ENCODE data around the gene BRICD5. TPM values are rescaled to one million over a fixed set of nuclear protein-coding genes. Genes with fewer than 3 reads are reported as not detected.

BRICD5 gene
- total RNA-seq: 1.2 and 2.2 TPM in 2 replicates

DNA sequence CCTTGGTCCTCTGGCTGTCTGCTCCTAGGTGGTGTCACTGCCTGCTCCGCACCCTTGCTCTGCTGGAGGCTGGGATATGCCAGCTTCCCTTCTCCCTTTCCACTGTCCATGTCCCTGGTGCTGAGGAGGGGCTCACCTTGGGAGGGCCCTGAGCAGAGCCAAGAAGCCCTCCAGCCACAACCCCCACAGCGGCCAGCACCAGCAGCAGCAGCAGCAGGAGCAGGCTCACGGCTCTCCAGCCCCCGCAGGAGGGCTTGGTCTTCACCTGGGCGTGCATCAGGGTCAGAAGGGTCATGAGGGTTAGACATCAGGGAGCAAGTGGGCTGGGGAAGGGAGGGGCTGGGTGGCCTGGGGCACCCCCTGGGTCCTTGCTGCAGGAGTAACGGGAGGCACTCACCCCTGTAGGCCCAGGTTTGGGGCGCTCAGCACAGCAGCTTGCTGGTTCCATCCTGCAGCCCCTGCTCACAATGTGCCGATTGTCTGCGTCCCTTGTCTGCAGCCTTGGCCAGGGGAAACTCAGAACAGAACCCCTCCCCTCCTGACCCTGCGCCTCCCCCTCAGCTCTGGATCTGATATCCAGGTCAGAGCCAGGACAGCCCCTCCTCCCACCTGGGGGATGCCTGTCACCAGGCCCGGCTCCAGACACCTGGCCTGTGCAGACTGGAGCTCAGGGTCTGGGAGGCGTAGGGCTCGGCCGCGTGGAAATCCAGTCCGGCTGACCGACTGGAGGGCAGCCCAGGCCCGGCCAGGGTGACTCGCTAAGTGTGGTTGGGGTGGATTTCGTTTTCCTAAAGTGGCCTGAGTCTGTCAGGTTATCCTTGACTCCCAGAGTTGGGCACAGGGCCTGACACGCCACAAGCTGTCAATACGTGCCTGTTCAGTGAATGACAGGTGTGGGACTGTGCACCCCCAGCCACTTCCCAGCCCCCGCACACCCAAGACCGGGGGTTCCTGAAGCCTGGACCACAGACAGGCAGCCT is at the start of gene BRICD5:
BRICD5 (minus strand) TSS at position 478 of the 980 bp plus-strand sequence; CDS start at position 448, 30 bp downstream.

GRCh38 chr16:2251296-2252111 is 40.8 kb upstream of the BRICD5 start, which contains the start of gene ECI1:
TSS of gene ECI1 (minus strand) at chr16:2251587. CDS start at chr16:2251566, 21 bp downstream.

DNA sequence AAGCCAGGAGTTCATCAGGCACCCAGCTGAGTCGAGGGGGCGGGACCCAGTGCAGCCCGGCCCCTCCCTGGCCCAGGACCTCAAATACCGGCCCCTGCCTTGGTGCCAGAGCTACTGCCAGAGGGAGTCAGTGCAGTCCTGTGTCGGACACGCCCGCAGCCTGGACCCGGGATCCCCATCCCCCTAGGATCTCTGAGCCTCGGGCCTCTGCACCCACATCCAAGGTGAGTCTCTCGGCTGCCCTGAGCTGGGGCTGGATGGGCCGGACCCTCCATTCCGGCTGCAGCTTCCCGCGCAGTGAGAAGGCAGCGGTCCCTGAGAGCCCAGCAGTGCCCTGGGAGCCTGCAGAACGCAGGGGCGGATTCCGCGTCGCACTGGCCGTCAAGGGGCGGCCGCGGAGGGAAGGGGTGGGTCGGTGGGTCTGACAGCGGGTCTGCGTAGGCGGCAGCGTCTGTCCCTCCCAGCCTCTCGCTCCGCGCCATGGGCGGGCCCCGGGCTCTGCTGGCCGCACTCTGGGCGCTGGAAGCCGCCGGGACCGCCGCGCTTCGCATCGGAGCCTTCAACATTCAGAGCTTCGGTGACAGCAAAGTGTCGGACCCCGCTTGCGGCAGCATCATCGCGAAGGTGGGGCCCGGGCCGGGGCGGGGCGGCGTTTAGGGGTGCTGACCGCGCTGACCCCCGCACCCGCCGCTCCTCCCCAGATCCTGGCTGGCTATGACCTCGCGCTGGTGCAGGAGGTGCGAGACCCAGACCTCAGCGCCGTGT is 25.9 kb upstream of the BRICD5 start, which contains the start of gene DNASE1L2:
DNASE1L2 (plus strand) TSS at position 108 of the 765 bp plus-strand sequence; CDS start at position 481, 373 bp downstream.

GRCh38 chr16:2223221-2223941 is 12.7 kb upstream of the BRICD5 start, which contains the start of gene E4F1:
TSS of gene E4F1 (plus strand) at chr16:2223591. CDS start at chr16:2223614, 23 bp downstream.

GRCh38 chr16:2214719-2214968 is 4.0 kb upstream of the BRICD5 start, which contains the start of gene PGP:
TSS of gene PGP (minus strand) at chr16:2214840. CDS start at chr16:2214777, 63 bp downstream.

DNA sequence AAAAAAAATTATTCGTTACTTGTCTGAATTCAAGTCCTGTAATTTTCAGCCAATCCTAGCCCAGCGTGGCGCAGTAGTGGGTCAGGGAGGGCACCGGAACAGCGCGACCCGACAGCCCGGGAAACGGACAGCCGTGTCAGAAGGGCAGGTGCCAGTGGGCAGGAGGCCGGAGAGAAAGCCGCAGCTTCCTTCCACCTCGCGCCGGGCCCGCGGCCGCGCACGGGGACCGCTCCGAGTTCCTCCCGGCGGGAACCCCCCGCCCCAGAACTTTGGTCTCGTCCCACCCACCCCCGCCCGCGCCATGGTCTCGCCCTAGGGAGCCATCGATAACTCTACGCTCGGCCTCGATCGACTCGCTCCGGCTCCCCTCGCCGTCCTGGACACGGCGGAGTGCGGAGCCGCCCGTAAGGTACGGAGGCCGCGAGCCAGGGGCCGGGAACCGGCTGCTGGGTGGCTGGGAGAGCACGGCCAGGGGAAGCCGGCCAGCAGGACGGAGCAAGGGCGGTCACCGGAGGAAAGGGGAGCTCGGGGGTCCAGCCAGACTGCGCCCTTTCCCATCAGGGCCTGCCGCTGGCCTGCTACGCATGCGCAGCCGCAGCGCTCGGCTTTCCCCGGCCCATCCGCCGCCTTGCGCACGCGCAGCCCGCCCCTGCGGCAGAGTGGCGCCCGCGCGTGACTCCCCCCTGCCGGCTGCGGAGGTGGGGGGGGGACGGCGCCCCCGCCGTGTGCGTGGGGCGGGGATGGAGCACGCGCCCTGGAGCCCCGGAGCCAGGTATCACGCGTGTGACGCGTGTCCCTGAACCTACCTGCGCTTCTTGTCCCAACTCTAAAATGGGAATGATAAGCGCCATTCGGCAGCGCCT is 5.3 kb downstream of the BRICD5 start, which contains the start of gene MLST8:
MLST8 (plus strand) TSS at position 351 of the 863 bp plus-strand sequence. CDS start 632 bp downstream, outside the sequence.

DNA sequence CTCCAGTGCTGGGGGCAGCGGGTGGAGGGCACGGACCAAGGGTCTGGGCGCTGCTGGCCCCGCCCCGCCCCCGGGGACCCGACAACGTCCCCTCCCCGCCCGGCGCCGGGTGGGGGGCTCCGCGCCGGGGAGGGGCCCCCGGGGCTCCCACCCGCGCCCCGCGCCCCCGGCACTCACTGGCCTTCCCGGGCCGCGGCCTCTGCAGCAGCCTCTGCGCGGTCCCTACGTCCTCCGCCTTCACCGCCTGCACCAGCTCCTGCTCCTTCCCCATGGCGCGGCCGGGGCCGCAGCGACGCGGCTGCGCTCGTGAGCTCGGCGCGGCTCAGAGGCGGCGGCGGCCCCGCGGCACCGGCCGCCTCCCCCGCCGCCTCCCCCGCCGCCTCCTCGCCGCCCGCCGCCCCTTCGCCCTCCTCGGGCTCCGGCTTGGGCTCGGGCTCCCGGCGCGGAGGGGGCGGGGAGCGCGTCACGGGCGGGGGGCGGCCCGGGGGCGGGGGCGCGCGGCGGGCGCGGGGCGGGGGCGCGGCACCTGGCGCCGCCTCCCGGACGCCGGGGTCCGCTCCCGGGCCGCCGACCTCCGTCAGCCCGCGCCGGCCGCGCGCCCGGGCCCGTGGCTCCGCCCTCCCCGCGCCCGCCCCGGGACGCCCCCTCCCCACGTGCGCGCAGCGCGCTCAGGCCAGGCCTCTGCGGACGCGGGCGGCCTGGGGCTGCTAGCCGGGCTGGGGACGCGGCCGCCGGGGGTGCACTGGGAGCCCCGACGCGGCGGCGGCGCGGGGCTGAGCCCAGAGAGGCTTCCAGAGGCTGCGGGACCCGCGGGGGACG is 14.3 kb downstream of the BRICD5 start, which contains the start of gene CASKIN1:
CASKIN1 (minus strand) TSS at position 444 of the 819 bp plus-strand sequence; CDS start at position 271, 173 bp downstream.

Other genes with a start within 250 kb of the BRICD5 start
- 1,723 and 1,779 TPM in 2 replicates for gene RPS2, start 246.0 kb downstream of the BRICD5 start, total RNA-seq
- gene RNF151, start 244.0 kb downstream of the BRICD5 start, total RNA-seq: not detected in 2 replicates
- gene TBL3, start 238.8 kb downstream of the BRICD5 start, total RNA-seq: 43.1 and 56.3 TPM in 2 replicates
- gene NOXO1, start 229.4 kb downstream of the BRICD5 start, total RNA-seq: not detected in 2 replicates
- 8.1 and 15.1 TPM in 2 replicates for gene GFER, start 226.7 kb downstream of the BRICD5 start, total RNA-seq
- 4.0 and 12.5 TPM in 2 replicates for gene SYNGR3, start 220.9 kb downstream of the BRICD5 start, total RNA-seq
- 16.4 and 29.0 TPM in 2 replicates for gene ZNF598, start 201.0 kb downstream of the BRICD5 start, total RNA-seq
- 0.85 and 1.0 TPM in 2 replicates for gene NPW, start 191.1 kb downstream of the BRICD5 start, total RNA-seq
- gene NHERF2, start 184.0 kb downstream of the BRICD5 start, total RNA-seq: 66.8 and 76.2 TPM in 2 replicates
- 19.2 and 22.6 TPM in 2 replicates for gene NTHL1, start 163.0 kb downstream of the BRICD5 start, total RNA-seq
- 57.9 and 73.0 TPM in 2 replicates for gene TSC2, start 162.9 kb downstream of the BRICD5 start, total RNA-seq
- gene PKD1, start 75.0 kb downstream of the BRICD5 start, total RNA-seq: 276 and 395 TPM in 2 replicates
- 1.2 and 3.1 TPM in 2 replicates for gene RAB26, start 62.2 kb downstream of the BRICD5 start, total RNA-seq
- gene TRAF7, start 55.1 kb downstream of the BRICD5 start, total RNA-seq: 70.4 and 97.4 TPM in 2 replicates
- 0.20 and 1.7 TPM in 2 replicates for gene CASKIN1, start 14.3 kb downstream of the BRICD5 start, total RNA-seq
- 24.3 and 28.1 TPM in 2 replicates for gene MLST8, start 5.4 kb downstream of the BRICD5 start, total RNA-seq
- 6.1 and 11.0 TPM in 2 replicates for gene PGP, start 4.0 kb upstream of the BRICD5 start, total RNA-seq
- gene E4F1, start 12.7 kb upstream of the BRICD5 start, total RNA-seq: 24.2 and 32.3 TPM in 2 replicates
- gene DNASE1L2, start 25.6 kb upstream of the BRICD5 start, total RNA-seq: 0.65 and 0.92 TPM in 2 replicates
- 17.9 and 23.9 TPM in 2 replicates for gene ECI1, start 40.7 kb upstream of the BRICD5 start, total RNA-seq
- 45.6 and 57.1 TPM in 2 replicates for gene RNPS1, start 57.3 kb upstream of the BRICD5 start, total RNA-seq
- 13.0 and 16.0 TPM in 2 replicates for gene ABCA3, start 129.9 kb upstream of the BRICD5 start, total RNA-seq
- gene CCNF, start 218.6 kb upstream of the BRICD5 start, total RNA-seq: 5.0 and 7.8 TPM in 2 replicates
- gene TEDC2, start 249.2 kb upstream of the BRICD5 start, total RNA-seq: 2.4 and 2.8 TPM in 2 replicates